A549 (cell line): ENCODE data around the gene GPAT3. TPM values are rescaled to one million over a fixed set of nuclear protein-coding genes. Genes with fewer than 3 reads are reported as not detected.

Source experiments
- ATAC-seq, 2 experiments: fragments of 200-7000 bp in 1 of 2; fragments of >200 bp in 1 of 2; cut with Nextera tagmentation in 1 of 2; cut with Tn5 transposase in 1 of 2; 3 replicates each; pipeline versions ENCODE4 v1.8.0 to v1.9.1; 2018 to 2020; ENCODE audit warnings: mild to moderate bottlenecking in 1 of 2, moderate library complexity in 1 of 2
- CTCF ChIA-PET: fragments of 300-600 bp; sonication (Branson Sonifier 250); formaldehyde crosslinking; extraction: SDS; loops from one replicate; lab custom pipeline; 2021; ENCODE audit warnings: antibody characterized with exemption, inconsistent platforms; lab: Yijun Ruan, JAX
- POLR2A ChIA-PET: fragments of 350-600 bp; formaldehyde crosslinking; extraction: SDS; loops from one replicate; lab custom pipeline; 2021; ENCODE audit warnings: antibody characterized with exemption, inconsistent platforms; lab: Yijun Ruan, JAX
- DNase-seq, 2 experiments: peaks; one replicate each; pipeline versions ENCODE4 v3.0.0 to v3.0.0-alpha.2; 2011 to 2016; ENCODE audit warnings: low read depth in 1 of 2, low spot score in 1 of 2
- FAIRE-seq: peaks from 2 replicates; lab custom pipeline; 2011; peaks lifted over from hg19 to GRCh38; lab: Jason Lieb, UNC
- H3K27ac ChIP-seq, 2 experiments: fragments of >200 bp; sonication (Bioruptor Twin); formaldehyde crosslinking; 3 replicates each; pipeline ENCODE4 v1.5.1; 2016 to 2017
- H3K4me1 ChIP-seq: fragments of >200 bp; sonication (Bioruptor Twin); formaldehyde crosslinking; 3 replicates; pipeline ENCODE4 v1.6.1; 2016
- H3K4me2 ChIP-seq: fragments of >200 bp; sonication (Bioruptor Twin); formaldehyde crosslinking; 3 replicates; pipeline ENCODE4 v1.6.1; 2016
- H3K4me3 ChIP-seq: fragments of >200 bp; sonication (Bioruptor Twin); formaldehyde crosslinking; 3 replicates; pipeline ENCODE4 v1.5.1; 2016
- H3K9me3 ChIP-seq: fragments of >200 bp; sonication (Bioruptor Twin); formaldehyde crosslinking; 3 replicates; pipeline ENCODE4 v1.6.1; 2016
- ATOH8 ChIP-seq: fragments of 250-450 bp; sonication (Bioruptor Pico); IDR thresholded peaks from 2 replicates; pipeline ENCODE4 v1.5.0; 2020; ENCODE audit warnings: low read depth, mild to moderate bottlenecking, moderate library complexity
- EHF ChIP-seq: fragments of 250-450 bp; sonication (Bioruptor Pico); IDR thresholded peaks from 2 replicates; pipeline ENCODE4 v1.5.0; 2020; ENCODE audit warnings: mild to moderate bottlenecking
- FOXS1 ChIP-seq: fragments of 250-450 bp; sonication (Bioruptor Pico); IDR thresholded peaks from 2 replicates; pipeline ENCODE4 v1.5.0; 2020; ENCODE audit warnings: mild to moderate bottlenecking, moderate library complexity
- GATA3 ChIP-seq: IDR thresholded peaks from 2 replicates; pipeline ENCODE4 v1.6.1; 2012; ENCODE audit warnings: borderline replicate concordance
- KDM1A ChIP-seq: fragments of 200-600 bp; sonication (generic); IDR thresholded peaks from 2 replicates; pipeline ENCODE4 v1.6.1; 2016; ENCODE audit warnings: low read depth, mild to moderate bottlenecking
- POLR2A ChIP-seq: IDR thresholded peaks from 2 replicates; pipeline ENCODE4 v1.6.1; 2012; ENCODE audit warnings: mild to moderate bottlenecking, low read length
- TP53 ChIP-seq: fragments of 250-450 bp; sonication (Bioruptor Pico); IDR thresholded peaks from 2 replicates; pipeline ENCODE4 v1.5.0; 2021; ENCODE audit warnings: mild to moderate bottlenecking, moderate library complexity
- ZSCAN20 ChIP-seq: fragments of 250-450 bp; sonication (Bioruptor Pico); IDR thresholded peaks from 2 replicates; pipeline ENCODE4 v1.8.0; 2022; ENCODE audit warnings: mild to moderate bottlenecking, moderate library complexity
- WGBS: methylation state at CpG from one replicate; pipeline ENCODE4 v1.1.6; 2017; ENCODE audit errors: missing lambda C conversion rate; 5-methylcytosine and 5-hydroxymethylcytosine counted together
- polyA plus RNA-seq, 4 experiments: library from polyadenylated mRNA; depleted of rRNA in 3 of 4; stranded (reverse); fragments of >200 nt; fragmentation: RNase III in 1 of 4; extraction: RNeasy Plus Mini Kit Qiagen cat#74134 plus additional on column Dnase treatment in 1 of 4; gene quantifications; 2 replicates in 3 of 4; 3 replicates in 1 of 4; pipeline ENCODE4 v1.2.3, GENCODE V29; 2011 to 2017
- small RNA-seq, 6 experiments: library from RNA; depleted of rRNA; stranded (forward); fragments of <200 nt; gene quantifications; one replicate each; pipeline ENCODE3, GENCODE V24; 2012
- TF ChIP-seq, protein P1 (sequence below): IDR thresholded peaks from 2 replicates; pipeline ENCODE4 v1.6.1; 2012
- TF ChIP-seq, protein P2 (sequence below): fragments of >200 bp; sonication (Bioruptor Twin); formaldehyde crosslinking; IDR thresholded peaks from 3 replicates; pipeline ENCODE4 v1.6.1; 2016
- TF ChIP-seq, protein P3 (sequence below): fragments of >200 bp; sonication (Bioruptor Twin); formaldehyde crosslinking; IDR thresholded peaks from 2 replicates; pipeline ENCODE4 v1.6.1; 2016

GPAT3 gene
- polyA plus RNA-seq, 2 of the 4 experiments (the other 2 are of a cell fraction): 12.9 to 44.9 TPM

DNA sequence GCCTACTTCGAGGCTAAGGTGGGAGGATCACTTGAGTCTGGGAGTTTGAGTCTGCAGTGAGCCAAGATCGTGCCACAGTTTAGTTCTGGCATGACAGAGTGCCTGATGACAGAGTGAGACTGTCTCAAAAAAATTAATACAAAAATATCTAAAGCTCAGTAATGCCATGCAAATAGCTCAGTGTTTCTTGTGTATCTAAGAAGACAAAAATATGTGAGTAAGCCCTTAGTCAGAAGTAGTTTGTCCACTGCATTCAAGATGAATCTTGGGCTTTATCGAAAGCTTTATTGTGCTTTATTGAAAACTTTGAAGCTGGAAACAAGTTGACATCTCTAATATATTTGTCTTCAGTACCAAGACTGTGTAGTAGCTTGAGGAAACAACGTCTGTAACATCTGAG, 115.9 kb downstream of the GPAT3 start:
- ChIA-PET POLR2A (no interaction called here), CTCF (interaction anchor here (0.9 to 2.4 kb wide), 3 partner anchors 8 to 161 kb away, joined by 3 to 12 read pairs (median 3); no protein-coding TSS in a partner anchor)
- FAIRE-seq: no peak
- DNase-seq: no peak
- 60% methylated on average over 4 of the region's 4 CpGs for WGBS
- H3K4me2 ChIP-seq: no peak overlapping the region
- H3K9me3 ChIP-seq: no peaks in the 10 kb centered on the region
- no peak for TF ChIP-seq GATA3
- TF ChIP-seq, protein P1, sequence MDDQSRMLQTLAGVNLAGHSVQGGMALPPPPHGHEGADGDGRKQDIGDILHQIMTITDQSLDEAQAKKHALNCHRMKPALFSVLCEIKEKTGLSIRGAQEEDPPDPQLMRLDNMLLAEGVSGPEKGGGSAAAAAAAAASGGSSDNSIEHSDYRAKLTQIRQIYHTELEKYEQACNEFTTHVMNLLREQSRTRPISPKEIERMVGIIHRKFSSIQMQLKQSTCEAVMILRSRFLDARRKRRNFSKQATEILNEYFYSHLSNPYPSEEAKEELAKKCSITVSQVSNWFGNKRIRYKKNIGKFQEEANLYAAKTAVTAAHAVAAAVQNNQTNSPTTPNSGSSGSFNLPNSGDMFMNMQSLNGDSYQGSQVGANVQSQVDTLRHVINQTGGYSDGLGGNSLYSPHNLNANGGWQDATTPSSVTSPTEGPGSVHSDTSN: no peak
- no peak for TF ChIP-seq FOXS1 (CRISPR knock-in tag)
- TF ChIP-seq KDM1A: no peak
- no peak for TF ChIP-seq ZSCAN20 (CRISPR knock-in tag)
- no peak for TF ChIP-seq POLR2A
- no peak for TF ChIP-seq EHF (CRISPR knock-in tag)
- TF ChIP-seq, protein P2, sequence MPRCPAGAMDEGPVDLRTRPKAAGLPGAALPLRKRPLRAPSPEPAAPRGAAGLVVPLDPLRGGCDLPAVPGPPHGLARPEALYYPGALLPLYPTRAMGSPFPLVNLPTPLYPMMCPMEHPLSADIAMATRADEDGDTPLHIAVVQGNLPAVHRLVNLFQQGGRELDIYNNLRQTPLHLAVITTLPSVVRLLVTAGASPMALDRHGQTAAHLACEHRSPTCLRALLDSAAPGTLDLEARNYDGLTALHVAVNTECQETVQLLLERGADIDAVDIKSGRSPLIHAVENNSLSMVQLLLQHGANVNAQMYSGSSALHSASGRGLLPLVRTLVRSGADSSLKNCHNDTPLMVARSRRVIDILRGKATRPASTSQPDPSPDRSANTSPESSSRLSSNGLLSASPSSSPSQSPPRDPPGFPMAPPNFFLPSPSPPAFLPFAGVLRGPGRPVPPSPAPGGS: no peak
- TF ChIP-seq, protein P3, sequence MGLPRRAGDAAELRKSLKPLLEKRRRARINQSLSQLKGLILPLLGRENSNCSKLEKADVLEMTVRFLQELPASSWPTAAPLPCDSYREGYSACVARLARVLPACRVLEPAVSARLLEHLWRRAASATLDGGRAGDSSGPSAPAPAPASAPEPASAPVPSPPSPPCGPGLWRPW: no peak
- TF ChIP-seq TP53 (CRISPR knock-in tag): no peak
- no peak for TF ChIP-seq ATOH8 (CRISPR knock-in tag)
- no peak for ATAC-seq
- H3K4me1 ChIP-seq: no peaks in the 10 kb centered on the region
- no peak overlapping the region for H3K27ac ChIP-seq
- H3K4me3 ChIP-seq: no peak overlapping the region

Small RNA genes lying within 50 kb of the gene (small RNA-seq; reads per million reads assigned to genes)
- 0 reads per million in 6 experiments for gene RF00019

Other genes with a start within 250 kb of the GPAT3 start
- gene HPSE, start 201.3 kb upstream of the GPAT3 start, polyA plus RNA-seq (2011; rRNA removed): 1.5 and 1.7 TPM in 2 replicates
- gene HPSE, start 201.3 kb upstream of the GPAT3 start, polyA plus RNA-seq (2017; fragmentation: RNase III; extraction: RNeasy Plus Mini Kit Qiagen cat#74134 plus additional on column Dnase treatment): 0.72 to 0.94 TPM (median 0.81 TPM) in 3 replicates
- 6.3 and 7.3 TPM in 2 replicates for gene HELQ, start 80.3 kb upstream of the GPAT3 start, polyA plus RNA-seq (2011; rRNA removed)
- gene HELQ, start 80.3 kb upstream of the GPAT3 start, polyA plus RNA-seq (2017; fragmentation: RNase III; extraction: RNeasy Plus Mini Kit Qiagen cat#74134 plus additional on column Dnase treatment): 4.6 to 5.1 TPM (median 5.0 TPM) in 3 replicates
- gene MRPS18C, start 80.0 kb upstream of the GPAT3 start, polyA plus RNA-seq (2011; rRNA removed): 58.5 and 67.4 TPM in 2 replicates
- 127 to 132 TPM (median 132 TPM) in 3 replicates for gene MRPS18C, start 80.0 kb upstream of the GPAT3 start, polyA plus RNA-seq (2017; fragmentation: RNase III; extraction: RNeasy Plus Mini Kit Qiagen cat#74134 plus additional on column Dnase treatment)
- 12.1 and 16.5 TPM in 2 replicates for gene ABRAXAS1, start 51.0 kb upstream of the GPAT3 start, polyA plus RNA-seq (2011; rRNA removed)
- gene ABRAXAS1, start 51.0 kb upstream of the GPAT3 start, polyA plus RNA-seq (2017; fragmentation: RNase III; extraction: RNeasy Plus Mini Kit Qiagen cat#74134 plus additional on column Dnase treatment): 9.5 to 10.4 TPM (median 9.6 TPM) in 3 replicates